Peyer's patch (tissue), 4 donors: ENCODE measurements around the gene HAS3.

ENCODE experiments used
- CTCF ChIP-seq, 6 experiments: fragments of 450-650 bp in 4 of 6; fragments of 200-600 bp in 2 of 6; sonication (generic) in 1 of 6; IDR thresholded peaks; one replicate each; pipeline ENCODE4 v1.5.1; 2017 to 2019; ENCODE audit warnings: antibody characterized with exemption in 6 of 6, mild to moderate bottlenecking in 3 of 6, moderate library complexity in 1 of 6
- POLR2A ChIP-seq, 2 donors: fragments of 450-650 bp; IDR thresholded peaks; one replicate each; pipeline ENCODE4 v1.5.1; 2017; ENCODE audit warnings: antibody characterized with exemption in 2 of 2, mild to moderate bottlenecking in 2 of 2, moderate library complexity in 2 of 2

DNA sequence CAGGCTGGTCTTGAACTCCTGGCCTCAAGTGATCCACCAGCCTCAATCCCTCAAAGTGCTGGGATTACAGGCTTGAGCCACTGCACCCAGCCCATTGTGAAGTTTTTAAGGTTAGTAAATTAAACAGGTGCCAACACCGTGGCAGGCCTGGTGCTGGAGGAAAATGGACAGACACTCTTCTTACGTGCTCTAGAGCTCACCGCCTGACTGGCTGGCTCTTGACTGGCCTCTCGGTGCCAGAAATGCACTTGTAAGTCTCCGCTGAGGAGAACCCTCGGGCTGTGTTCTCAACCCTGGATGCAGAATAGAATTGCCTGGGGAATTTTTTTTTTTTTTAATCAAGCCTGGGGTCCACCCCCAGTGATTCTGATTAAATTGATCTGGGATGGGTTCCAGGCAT lies 10.3 kb upstream of the HAS3 start:
- TF ChIP-seq POLR2A (IDR thresholded peaks at IDR 0.05) (no peak), CTCF (IDR thresholded peaks at IDR 0.05) (no peak)
